ENCODE data around the gene UBASH3B.

DNA sequence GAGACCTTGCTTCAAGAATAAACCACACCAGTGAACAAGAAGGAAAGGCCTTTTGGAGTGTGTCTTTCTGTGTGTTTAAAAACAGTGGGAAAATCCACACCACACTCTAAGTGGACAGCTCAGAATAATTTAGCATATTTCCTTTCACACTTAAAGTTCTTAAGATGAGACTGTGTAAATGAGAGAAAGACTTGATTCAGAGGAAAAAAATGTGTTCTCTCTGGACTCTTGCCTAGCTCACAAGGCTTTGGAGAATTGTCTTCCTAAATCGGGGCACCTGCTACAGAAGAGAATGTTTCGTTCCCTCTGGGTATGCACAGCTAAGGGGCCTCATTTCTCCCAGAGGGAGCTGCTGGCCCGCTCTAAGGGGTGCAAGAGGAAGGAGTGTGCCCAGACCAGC is 154.3 kb downstream of the UBASH3B start:
- TF ChIP-seq POLR2A (IDR thresholded peaks at IDR 0.05; ENCODE audit: insufficient read depth in 1 of 2, low read depth in 2 of 2, low read length in 2 of 2) (no peak), ZNF660 (CRISPR knock-in tag; IDR thresholded peaks at IDR 0.05; ENCODE audit: borderline replicate concordance, low read depth) (no peak), SP1 (IDR thresholded peaks at IDR 0.05) (no peak), SP1 (CRISPR knock-in tag; IDR thresholded peaks at IDR 0.05) (no peak), YY1 (IDR thresholded peaks at IDR 0.05; ENCODE audit: insufficient read depth, insufficient replicate concordance, low read depth, low read length) (no peak), RFX5 (IDR thresholded peaks at IDR 0.05; ENCODE audit: low read depth, low read length) (no peak)

Measured in HepG2 (cell line).